Measurements from ENCODE around the gene CCL28. TPM values are rescaled to one million over a fixed set of nuclear protein-coding genes. Genes with fewer than 3 reads are reported as not detected.
A peak's percentile ranks its signal among the peaks of the same experiment; 100 is the strongest.

Gene CCL28
- total and polyA plus RNA-seq, 9 of the 15 experiments (the other 6 are each of a cell fraction or from before 2014, with no cell fraction given), result not detected

- TF ChIP-seq, protein P1, sequence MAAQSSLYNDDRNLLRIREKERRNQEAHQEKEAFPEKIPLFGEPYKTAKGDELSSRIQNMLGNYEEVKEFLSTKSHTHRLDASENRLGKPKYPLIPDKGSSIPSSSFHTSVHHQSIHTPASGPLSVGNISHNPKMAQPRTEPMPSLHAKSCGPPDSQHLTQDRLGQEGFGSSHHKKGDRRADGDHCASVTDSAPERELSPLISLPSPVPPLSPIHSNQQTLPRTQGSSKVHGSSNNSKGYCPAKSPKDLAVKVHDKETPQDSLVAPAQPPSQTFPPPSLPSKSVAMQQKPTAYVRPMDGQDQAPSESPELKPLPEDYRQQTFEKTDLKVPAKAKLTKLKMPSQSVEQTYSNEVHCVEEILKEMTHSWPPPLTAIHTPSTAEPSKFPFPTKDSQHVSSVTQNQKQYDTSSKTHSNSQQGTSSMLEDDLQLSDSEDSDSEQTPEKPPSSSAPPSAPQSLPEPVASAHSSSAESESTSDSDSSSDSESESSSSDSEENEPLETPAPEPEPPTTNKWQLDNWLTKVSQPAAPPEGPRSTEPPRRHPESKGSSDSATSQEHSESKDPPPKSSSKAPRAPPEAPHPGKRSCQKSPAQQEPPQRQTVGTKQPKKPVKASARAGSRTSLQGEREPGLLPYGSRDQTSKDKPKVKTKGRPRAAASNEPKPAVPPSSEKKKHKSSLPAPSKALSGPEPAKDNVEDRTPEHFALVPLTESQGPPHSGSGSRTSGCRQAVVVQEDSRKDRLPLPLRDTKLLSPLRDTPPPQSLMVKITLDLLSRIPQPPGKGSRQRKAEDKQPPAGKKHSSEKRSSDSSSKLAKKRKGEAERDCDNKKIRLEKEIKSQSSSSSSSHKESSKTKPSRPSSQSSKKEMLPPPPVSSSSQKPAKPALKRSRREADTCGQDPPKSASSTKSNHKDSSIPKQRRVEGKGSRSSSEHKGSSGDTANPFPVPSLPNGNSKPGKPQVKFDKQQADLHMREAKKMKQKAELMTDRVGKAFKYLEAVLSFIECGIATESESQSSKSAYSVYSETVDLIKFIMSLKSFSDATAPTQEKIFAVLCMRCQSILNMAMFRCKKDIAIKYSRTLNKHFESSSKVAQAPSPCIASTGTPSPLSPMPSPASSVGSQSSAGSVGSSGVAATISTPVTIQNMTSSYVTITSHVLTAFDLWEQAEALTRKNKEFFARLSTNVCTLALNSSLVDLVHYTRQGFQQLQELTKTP (IDR thresholded peaks at IDR 0.05; ENCODE audit: low read depth in 1 of 2, partially characterized antibody in 2 of 2), result no peak
- TF ChIP-seq CBX8 (IDR thresholded peaks at IDR 0.05; ENCODE audit: borderline replicate concordance, extremely low read depth, low read depth, low read length, poor library complexity, severe bottlenecking), result no peak
- TF ChIP-seq HDGF (IDR thresholded peaks at IDR 0.05), result no peak
- no peak for TF ChIP-seq GATAD2A (IDR thresholded peaks at IDR 0.05)
- TF ChIP-seq CHD1 (IDR thresholded peaks at IDR 0.05; ENCODE audit: low read length), result no peak
- TF ChIP-seq POLR2H (tag; IDR thresholded peaks at IDR 0.05; ENCODE audit: low read depth), result no peak
- TF ChIP-seq TRIM25 (IDR thresholded peaks at IDR 0.05; ENCODE audit: borderline replicate concordance), result no peak
- TF ChIP-seq XRCC4 (IDR thresholded peaks at IDR 0.05; ENCODE audit: extremely low read depth, insufficient read depth, insufficient read length), result no peak
- TF ChIP-seq DLX4 (CRISPR knock-in tag; IDR thresholded peaks at IDR 0.05), result no peak
- TF ChIP-seq TBL1XR1 (IDR thresholded peaks at IDR 0.05; ENCODE audit: low read length in 2 of 2), result no peak
- TF ChIP-seq, protein P2, sequence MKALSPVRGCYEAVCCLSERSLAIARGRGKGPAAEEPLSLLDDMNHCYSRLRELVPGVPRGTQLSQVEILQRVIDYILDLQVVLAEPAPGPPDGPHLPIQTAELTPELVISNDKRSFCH (CRISPR knock-in tag; IDR thresholded peaks at IDR 0.05), result no peak
- TF ChIP-seq, protein P2 (tag; IDR thresholded peaks at IDR 0.05), result peak; percentile 13; the same call in 1 of the 2 replicates
- TF ChIP-seq EGR1 (conservative IDR thresholded peaks at IDR 0.05), result no peak
- no peak for TF ChIP-seq ZNF586 (CRISPR knock-in tag; conservative IDR thresholded peaks at IDR 0.05)
- TF ChIP-seq ZNF324 (CRISPR knock-in tag; IDR thresholded peaks at IDR 0.05), result no peak
- no peak for TF ChIP-seq BDP1 (IDR thresholded peaks at IDR 0.05; ENCODE audit: insufficient read depth, insufficient read length)
- TF ChIP-seq RNF2 (IDR thresholded peaks at IDR 0.05), result no peak
- no peak for TF ChIP-seq FOXK2 (conservative IDR thresholded peaks at IDR 0.05 in 1 of 2, IDR thresholded peaks at IDR 0.05 in 1 of 2; ENCODE audit: low read depth in 2 of 2)
- TF ChIP-seq, protein P3, sequence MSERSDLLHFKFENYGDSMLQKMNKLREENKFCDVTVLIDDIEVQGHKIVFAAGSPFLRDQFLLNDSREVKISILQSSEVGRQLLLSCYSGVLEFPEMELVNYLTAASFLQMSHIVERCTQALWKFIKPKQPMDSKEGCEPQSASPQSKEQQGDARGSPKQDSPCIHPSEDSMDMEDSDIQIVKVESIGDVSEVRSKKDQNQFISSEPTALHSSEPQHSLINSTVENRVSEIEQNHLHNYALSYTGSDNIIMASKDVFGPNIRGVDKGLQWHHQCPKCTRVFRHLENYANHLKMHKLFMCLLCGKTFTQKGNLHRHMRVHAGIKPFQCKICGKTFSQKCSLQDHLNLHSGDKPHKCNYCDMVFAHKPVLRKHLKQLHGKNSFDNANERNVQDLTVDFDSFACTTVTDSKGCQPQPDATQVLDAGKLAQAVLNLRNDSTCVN (CRISPR knock-in tag; IDR thresholded peaks at IDR 0.05), result no peak
- TF ChIP-seq ZNF561 (CRISPR knock-in tag; conservative IDR thresholded peaks at IDR 0.05), result no peak
These were observed 53.9 kb downstream of the CCL28 start (continued) for GRCh38 chr5:43358301-43358700.
